ENCODE data around the gene LIMS4.
"Not testable (repeated sequence)": the region's sequence is repeated elsewhere in the genome, so short reads cannot be mapped to it uniquely, and the experiment has no call there.

The LIMS4 gene

GRCh38 chr2:110468921-110469320 is 3.7 kb downstream of the LIMS4 start:
- H3K36me3 ChIP-seq (ENCODE audit: control insufficient read depth, insufficient read depth, low read length); H3K27me3 ChIP-seq (ENCODE audit: control insufficient read depth, insufficient read depth, low read length); H3K27ac ChIP-seq (ENCODE audit: low read depth, low read length); H3K4me3 ChIP-seq (ENCODE audit: low read length); H3K9ac ChIP-seq (ENCODE audit: low read length); H3K4me1 ChIP-seq (ENCODE audit: control insufficient read depth, insufficient read depth, low read length): not testable (repeated sequence)

- H3K4me1 ChIP-seq (ENCODE audit: control insufficient read depth, insufficient read depth, low read length); H3K27ac ChIP-seq (ENCODE audit: low read depth, low read length); H3K4me3 ChIP-seq (ENCODE audit: low read length); H3K27me3 ChIP-seq (ENCODE audit: control insufficient read depth, insufficient read depth, low read length); H3K36me3 ChIP-seq (ENCODE audit: control insufficient read depth, insufficient read depth, low read length); H3K9ac ChIP-seq (ENCODE audit: low read length): not testable (repeated sequence)
Measured at GRCh38 chr2:110465312-110465711, 7.3 kb downstream of the LIMS4 start.

GRCh38 chr2:110462458-110462857 is 10.2 kb downstream of the LIMS4 start:
- H3K4me3 ChIP-seq (ENCODE audit: low read length); H3K9ac ChIP-seq (ENCODE audit: low read length); H3K27ac ChIP-seq (ENCODE audit: low read depth, low read length); H3K27me3 ChIP-seq (ENCODE audit: control insufficient read depth, insufficient read depth, low read length); H3K36me3 ChIP-seq (ENCODE audit: control insufficient read depth, insufficient read depth, low read length); H3K4me1 ChIP-seq (ENCODE audit: control insufficient read depth, insufficient read depth, low read length): not testable (repeated sequence)

GRCh38 chr2:110460318-110460717 is 12.3 kb downstream of the LIMS4 start:
- H3K4me3 ChIP-seq (ENCODE audit: low read length); H3K36me3 ChIP-seq (ENCODE audit: control insufficient read depth, insufficient read depth, low read length); H3K27ac ChIP-seq (ENCODE audit: low read depth, low read length); H3K27me3 ChIP-seq (ENCODE audit: control insufficient read depth, insufficient read depth, low read length); H3K9ac ChIP-seq (ENCODE audit: low read length); H3K4me1 ChIP-seq (ENCODE audit: control insufficient read depth, insufficient read depth, low read length): not testable (repeated sequence)

GRCh38 chr2:110457214-110457590 is 15.4 kb downstream of the LIMS4 start:
- not testable (repeated sequence) for H3K4me1 ChIP-seq (ENCODE audit: control insufficient read depth, insufficient read depth, low read length); H3K27ac ChIP-seq (ENCODE audit: low read depth, low read length); H3K36me3 ChIP-seq (ENCODE audit: control insufficient read depth, insufficient read depth, low read length); H3K9ac ChIP-seq (ENCODE audit: low read length); H3K4me3 ChIP-seq (ENCODE audit: low read length); H3K27me3 ChIP-seq (ENCODE audit: control insufficient read depth, insufficient read depth, low read length)

GRCh38 chr2:110456291-110457213 is 16.1 kb downstream of the LIMS4 start:
- H3K36me3 ChIP-seq (ENCODE audit: control insufficient read depth, insufficient read depth, low read length); H3K4me3 ChIP-seq (ENCODE audit: low read length); H3K27me3 ChIP-seq (ENCODE audit: control insufficient read depth, insufficient read depth, low read length); H3K27ac ChIP-seq (ENCODE audit: low read depth, low read length); H3K4me1 ChIP-seq (ENCODE audit: control insufficient read depth, insufficient read depth, low read length); H3K9ac ChIP-seq (ENCODE audit: low read length): not testable (repeated sequence)

- not testable (repeated sequence) for H3K4me1 ChIP-seq (ENCODE audit: control insufficient read depth, insufficient read depth, low read length); H3K36me3 ChIP-seq (ENCODE audit: control insufficient read depth, insufficient read depth, low read length); H3K4me3 ChIP-seq (ENCODE audit: low read length); H3K27ac ChIP-seq (ENCODE audit: low read depth, low read length); H3K9ac ChIP-seq (ENCODE audit: low read length); H3K27me3 ChIP-seq (ENCODE audit: control insufficient read depth, insufficient read depth, low read length)
Measured at GRCh38 chr2:110455080-110455670, 17.4 kb downstream of the LIMS4 start.

- not testable (repeated sequence) for H3K27me3 ChIP-seq (ENCODE audit: control insufficient read depth, insufficient read depth, low read length); H3K9ac ChIP-seq (ENCODE audit: low read length); H3K4me3 ChIP-seq (ENCODE audit: low read length); H3K4me1 ChIP-seq (ENCODE audit: control insufficient read depth, insufficient read depth, low read length); H3K36me3 ChIP-seq (ENCODE audit: control insufficient read depth, insufficient read depth, low read length); H3K27ac ChIP-seq (ENCODE audit: low read depth, low read length)
Measured at GRCh38 chr2:110450951-110451350, 21.7 kb downstream of the LIMS4 start.

GRCh38 chr2:110449127-110449947 is 23.3 kb downstream of the LIMS4 start:
- H3K4me1 ChIP-seq (ENCODE audit: control insufficient read depth, insufficient read depth, low read length); H3K4me3 ChIP-seq (ENCODE audit: low read length); H3K27me3 ChIP-seq (ENCODE audit: control insufficient read depth, insufficient read depth, low read length); H3K36me3 ChIP-seq (ENCODE audit: control insufficient read depth, insufficient read depth, low read length); H3K27ac ChIP-seq (ENCODE audit: low read depth, low read length); H3K9ac ChIP-seq (ENCODE audit: low read length): not testable (repeated sequence)

- H3K27ac ChIP-seq (ENCODE audit: low read depth, low read length); H3K9ac ChIP-seq (ENCODE audit: low read length); H3K4me3 ChIP-seq (ENCODE audit: low read length); H3K27me3 ChIP-seq (ENCODE audit: control insufficient read depth, insufficient read depth, low read length); H3K36me3 ChIP-seq (ENCODE audit: control insufficient read depth, insufficient read depth, low read length); H3K4me1 ChIP-seq (ENCODE audit: control insufficient read depth, insufficient read depth, low read length): not testable (repeated sequence)
Measured at GRCh38 chr2:110446644-110447043, 26.0 kb downstream of the LIMS4 start.

- not testable (repeated sequence) for H3K4me3 ChIP-seq (ENCODE audit: low read length); H3K9ac ChIP-seq (ENCODE audit: low read length); H3K27me3 ChIP-seq (ENCODE audit: control insufficient read depth, insufficient read depth, low read length); H3K27ac ChIP-seq (ENCODE audit: low read depth, low read length); H3K4me1 ChIP-seq (ENCODE audit: control insufficient read depth, insufficient read depth, low read length); H3K36me3 ChIP-seq (ENCODE audit: control insufficient read depth, insufficient read depth, low read length)
Measured at GRCh38 chr2:110443305-110444005, 29.2 kb downstream of the LIMS4 start.

- not testable (repeated sequence) for H3K27me3 ChIP-seq (ENCODE audit: control insufficient read depth, insufficient read depth, low read length); H3K9ac ChIP-seq (ENCODE audit: low read length); H3K4me1 ChIP-seq (ENCODE audit: control insufficient read depth, insufficient read depth, low read length); H3K27ac ChIP-seq (ENCODE audit: low read depth, low read length); H3K4me3 ChIP-seq (ENCODE audit: low read length); H3K36me3 ChIP-seq (ENCODE audit: control insufficient read depth, insufficient read depth, low read length)
Measured at GRCh38 chr2:110441905-110442304, 30.7 kb downstream of the LIMS4 start.

All from rectal smooth muscle tissue (tissue), 1 donor.